ENCODE data around the gene STK31.

Gene STK31

GRCh38 chr7:23685731-23686130 is 24.3 kb upstream of the STK31 start:
- Histone ChIP-seq H2AFZ (ENCODE audit: low read depth, low read length) (no peak overlapping the region), H3K27ac (ENCODE audit: low read length) (no peak overlapping the region), H3K9ac (ENCODE audit: low read length) (no peak overlapping the region), H3K4me2 (ENCODE audit: low read length) (no peak overlapping the region), H3K36me3 (replicated peaks; ENCODE audit: low read depth, low read length) (no peaks in the 10 kb centered on the region), H4K20me1 (ENCODE audit: insufficient read depth, low read length) (no peaks in the 10 kb centered on the region), H3K9me3 (ENCODE audit: insufficient read depth, low read length) (no peaks in the 10 kb centered on the region), H3K79me2 (ENCODE audit: low read length) (no peaks in the 10 kb centered on the region), H3K4me3 (ENCODE audit: low read length) (no peak overlapping the region), H3K4me1 (ENCODE audit: low read length) (no peaks in the 10 kb centered on the region), H3K27me3 (ENCODE audit: low read depth, low read length) (no peaks in the 10 kb centered on the region)
- TF ChIP-seq CTCF (IDR thresholded peaks at IDR 0.05; ENCODE audit: low read depth, low read length), result no peak
- no peak for TF ChIP-seq EZH2phosphoT487 (IDR thresholded peaks at IDR 0.05; ENCODE audit: low read depth)

- TF ChIP-seq CTCF (IDR thresholded peaks at IDR 0.05; ENCODE audit: low read depth, low read length) (no peak), EZH2phosphoT487 (IDR thresholded peaks at IDR 0.05; ENCODE audit: low read depth) (no peak)
- no peaks in the 10 kb centered on the region for H3K9me3 ChIP-seq (ENCODE audit: insufficient read depth, low read length)
- H3K9ac ChIP-seq (ENCODE audit: low read length), result no peak overlapping the region
- no peak overlapping the region for H3K27ac ChIP-seq (ENCODE audit: low read length)
- no peaks in the 10 kb centered on the region for H3K36me3 ChIP-seq (replicated peaks; ENCODE audit: low read depth, low read length)
- no peak overlapping the region for H3K4me3 ChIP-seq (ENCODE audit: low read length)
- H3K79me2 ChIP-seq (ENCODE audit: low read length), result no peaks in the 10 kb centered on the region
- no peaks in the 10 kb centered on the region for H4K20me1 ChIP-seq (ENCODE audit: insufficient read depth, low read length)
- H2AFZ ChIP-seq (ENCODE audit: low read depth, low read length), result no peak overlapping the region
- H3K4me2 ChIP-seq (ENCODE audit: low read length), result no peak overlapping the region
- no peaks in the 10 kb centered on the region for H3K27me3 ChIP-seq (ENCODE audit: low read depth, low read length)
- no peaks in the 10 kb centered on the region for H3K4me1 ChIP-seq (ENCODE audit: low read length)
Observed at GRCh38 chr7:23687011-23687410, 23.0 kb upstream of the STK31 start.

- Histone ChIP-seq H3K4me2 (ENCODE audit: low read length) (no peak overlapping the region), H4K20me1 (ENCODE audit: insufficient read depth, low read length) (no peaks in the 10 kb centered on the region), H2AFZ (ENCODE audit: low read depth, low read length) (no peak overlapping the region), H3K36me3 (replicated peaks; ENCODE audit: low read depth, low read length) (no peaks in the 10 kb centered on the region), H3K79me2 (ENCODE audit: low read length) (no peaks in the 10 kb centered on the region), H3K9ac (ENCODE audit: low read length) (no peak overlapping the region), H3K27me3 (ENCODE audit: low read depth, low read length) (no peaks in the 10 kb centered on the region), H3K9me3 (ENCODE audit: insufficient read depth, low read length) (no peaks in the 10 kb centered on the region), H3K4me1 (ENCODE audit: low read length) (no peaks in the 10 kb centered on the region), H3K27ac (ENCODE audit: low read length) (no peak overlapping the region), H3K4me3 (ENCODE audit: low read length) (no peak overlapping the region)
- no peak for TF ChIP-seq EZH2phosphoT487 (IDR thresholded peaks at IDR 0.05; ENCODE audit: low read depth)
- no peak for TF ChIP-seq CTCF (IDR thresholded peaks at IDR 0.05; ENCODE audit: low read depth, low read length)
Observed at GRCh38 chr7:23689165-23689564, 20.9 kb upstream of the STK31 start.

- H3K27me3 ChIP-seq (ENCODE audit: low read depth, low read length), result no peaks in the 10 kb centered on the region
- H2AFZ ChIP-seq (ENCODE audit: low read depth, low read length), result no peak overlapping the region
- TF ChIP-seq CTCF (IDR thresholded peaks at IDR 0.05; ENCODE audit: low read depth, low read length) (no peak), EZH2phosphoT487 (IDR thresholded peaks at IDR 0.05; ENCODE audit: low read depth) (no peak)
- H3K4me3 ChIP-seq (ENCODE audit: low read length), result no peak overlapping the region
- no peaks in the 10 kb centered on the region for H3K79me2 ChIP-seq (ENCODE audit: low read length)
- no peaks in the 10 kb centered on the region for H3K9me3 ChIP-seq (ENCODE audit: insufficient read depth, low read length)
- H3K27ac ChIP-seq (ENCODE audit: low read length), result no peak overlapping the region
- H3K9ac ChIP-seq (ENCODE audit: low read length), result no peak overlapping the region
- H3K4me1 ChIP-seq (ENCODE audit: low read length), result no peaks in the 10 kb centered on the region
- no peak overlapping the region for H3K4me2 ChIP-seq (ENCODE audit: low read length)
- no peaks in the 10 kb centered on the region for H3K36me3 ChIP-seq (replicated peaks; ENCODE audit: low read depth, low read length)
- no peaks in the 10 kb centered on the region for H4K20me1 ChIP-seq (ENCODE audit: insufficient read depth, low read length)
Observed at GRCh38 chr7:23691320-23691719, 18.7 kb upstream of the STK31 start.

Data from OCI-LY3 (cell line).